Measurements from ENCODE around the gene ITPRIP. TPM values are rescaled to one million over a fixed set of nuclear protein-coding genes. Genes with fewer than 3 reads are reported as not detected.

ITPRIP gene
- polyA plus RNA-seq, 1 experiment, result 18.8 TPM

DNA sequence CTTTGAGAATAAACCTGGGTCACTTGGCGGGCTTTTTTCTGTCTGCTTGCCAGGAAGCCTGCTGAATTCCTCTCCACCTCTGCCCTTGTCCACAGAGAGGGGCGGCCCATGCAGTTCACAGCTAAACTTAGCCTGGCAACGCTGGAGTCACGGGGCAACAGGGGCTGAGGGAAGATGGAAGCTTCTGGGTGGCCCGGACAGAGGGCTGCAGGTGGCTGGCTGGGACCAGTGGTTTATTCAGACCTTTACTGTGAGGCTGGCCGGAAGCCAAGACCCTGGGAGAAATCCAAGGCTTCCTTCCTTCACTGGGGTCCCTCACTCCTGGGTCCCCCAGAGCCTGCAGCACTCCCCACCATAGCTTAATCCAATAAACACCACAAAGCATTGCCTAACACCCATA, 17.0 kb downstream of the ITPRIP start:
- no peak for TF ChIP-seq CTCF (IDR thresholded peaks at IDR 0.05; ENCODE audit: low read depth, low read length)
- Histone ChIP-seq H3K4me3 (ENCODE audit: low read depth, low read length) (no peak overlapping the region), H3K27ac (ENCODE audit: low read depth, low read length) (no peak overlapping the region), H3K9me3 (ENCODE audit: control insufficient read depth, insufficient read depth, low read length) (no peaks in the 10 kb centered on the region), H3K27me3 (ENCODE audit: control insufficient read depth, insufficient read depth, low read length) (no peaks in the 10 kb centered on the region)
- POLR2A ChIA-PET, result interaction anchor here (1.5 kb wide), 1 partner anchor 17 kb away, joined by 5 read pairs; the partner anchor contains the start of gene ITPRIP
- no peak for DNase-seq (ENCODE audit: low read depth, low spot score)
- CTCF ChIA-PET, result interaction anchor here (0.5 to 2.5 kb wide), 9 partner anchors 9 to 201 kb away, joined by 3 to 24 read pairs (median 5); partner anchors contain the start of gene SFR1

DNA sequence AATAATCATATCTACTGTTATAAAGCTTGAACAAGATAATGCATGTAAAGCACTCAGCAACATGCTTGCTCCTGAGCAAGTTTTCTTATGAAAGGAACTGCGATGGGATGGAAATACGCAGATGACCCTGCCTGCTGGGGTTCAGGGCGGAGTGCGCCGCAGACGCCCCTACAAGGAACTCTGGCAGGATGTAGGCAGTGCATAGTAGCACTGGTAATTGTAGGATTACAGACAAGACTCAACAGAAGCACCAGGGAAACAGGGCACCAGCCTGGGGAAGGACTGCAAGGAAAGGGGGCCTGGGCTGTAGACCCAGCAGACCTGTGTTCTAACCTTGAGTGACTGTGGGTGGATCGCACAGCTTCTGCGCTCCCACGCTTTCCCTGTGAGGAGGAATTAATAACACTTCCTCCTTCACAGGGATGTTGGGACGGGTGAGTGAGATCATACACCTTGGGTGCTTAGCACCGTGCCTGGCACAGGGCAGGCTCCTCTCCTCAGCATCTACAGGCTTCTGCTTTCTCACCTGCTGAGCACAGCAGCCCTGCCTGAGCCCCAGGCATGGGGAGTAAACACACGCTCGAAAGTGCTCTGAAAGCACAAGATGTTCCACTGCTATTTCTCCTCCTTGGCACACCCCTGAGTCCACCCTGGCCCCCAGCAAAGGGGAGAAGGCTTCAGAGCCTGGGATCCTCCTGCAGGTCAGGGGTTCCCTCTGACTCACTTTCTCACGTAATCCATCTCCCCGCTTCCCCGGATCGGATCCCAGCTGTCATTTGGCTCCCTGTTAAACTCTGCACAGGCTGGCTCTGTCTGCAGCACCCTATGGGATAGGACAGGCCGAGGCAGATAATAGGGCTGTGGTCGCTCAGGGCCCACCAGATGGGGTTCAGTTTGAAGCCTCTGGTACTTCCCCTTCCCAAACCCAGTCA, 19.2 kb downstream of the ITPRIP start:
- no peak for TF ChIP-seq CTCF (IDR thresholded peaks at IDR 0.05; ENCODE audit: low read depth, low read length)
- Histone ChIP-seq H3K9me3 (ENCODE audit: control insufficient read depth, insufficient read depth, low read length) (no peaks in the 10 kb centered on the region; the same call in 1 of the 2 replicates), H3K27ac (ENCODE audit: low read depth, low read length) (peak overlapping the region; percentile 77), H3K4me3 (ENCODE audit: low read depth, low read length) (no peak overlapping the region), H3K27me3 (ENCODE audit: control insufficient read depth, insufficient read depth, low read length) (no peaks in the 10 kb centered on the region)
- no peak for DNase-seq (ENCODE audit: low read depth, low spot score)
- ChIA-PET CTCF (interaction anchor here (3.9 to 6.0 kb wide), 2 partner anchors 13 to 27 kb away, joined by 22 to 49 read pairs; no protein-coding TSS in a partner anchor), POLR2A (interaction anchor here (0.5 kb wide), 1 partner anchor 19 kb away, joined by 3 read pairs; the partner anchor contains the start of gene ITPRIP)

DNA sequence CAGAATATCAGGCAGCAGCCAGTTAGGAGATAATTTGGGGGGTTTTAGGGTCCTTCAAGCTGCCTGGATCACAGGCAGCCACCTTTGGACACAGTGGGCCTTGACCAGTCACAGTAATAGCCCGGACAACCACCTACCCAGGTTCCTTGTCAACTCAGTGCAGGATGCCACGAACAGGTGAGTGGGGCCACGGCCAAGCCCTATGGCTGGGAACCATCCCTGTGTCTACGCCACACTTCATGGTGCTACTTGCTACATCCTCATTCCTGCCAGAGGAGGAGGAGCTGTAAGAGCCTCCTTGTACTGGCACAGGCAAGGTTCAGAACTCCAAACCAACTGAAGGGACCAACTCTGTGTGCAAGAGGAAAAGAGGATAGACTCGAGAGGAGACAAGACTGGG, 19.9 kb downstream of the ITPRIP start:
- POLR2A ChIA-PET, result interaction anchor here (0.5 kb wide), 1 partner anchor 20 kb away, joined by 3 read pairs; the partner anchor contains the start of gene ITPRIP
- TF ChIP-seq CTCF (IDR thresholded peaks at IDR 0.05; ENCODE audit: low read depth, low read length), result no peak
- no peaks in the 10 kb centered on the region; the same call in 1 of the 2 replicates for H3K9me3 ChIP-seq (ENCODE audit: control insufficient read depth, insufficient read depth, low read length)
- H3K27ac ChIP-seq (ENCODE audit: low read depth, low read length), result no peak overlapping the region
- CTCF ChIA-PET, result interaction anchor here (3.9 to 6.0 kb wide), 2 partner anchors 12 to 26 kb away, joined by 22 to 49 read pairs; no protein-coding TSS in a partner anchor
- H3K27me3 ChIP-seq (ENCODE audit: control insufficient read depth, insufficient read depth, low read length), result no peaks in the 10 kb centered on the region
- DNase-seq (ENCODE audit: low read depth, low spot score), result no peak
- no peak overlapping the region for H3K4me3 ChIP-seq (ENCODE audit: low read depth, low read length)

DNA sequence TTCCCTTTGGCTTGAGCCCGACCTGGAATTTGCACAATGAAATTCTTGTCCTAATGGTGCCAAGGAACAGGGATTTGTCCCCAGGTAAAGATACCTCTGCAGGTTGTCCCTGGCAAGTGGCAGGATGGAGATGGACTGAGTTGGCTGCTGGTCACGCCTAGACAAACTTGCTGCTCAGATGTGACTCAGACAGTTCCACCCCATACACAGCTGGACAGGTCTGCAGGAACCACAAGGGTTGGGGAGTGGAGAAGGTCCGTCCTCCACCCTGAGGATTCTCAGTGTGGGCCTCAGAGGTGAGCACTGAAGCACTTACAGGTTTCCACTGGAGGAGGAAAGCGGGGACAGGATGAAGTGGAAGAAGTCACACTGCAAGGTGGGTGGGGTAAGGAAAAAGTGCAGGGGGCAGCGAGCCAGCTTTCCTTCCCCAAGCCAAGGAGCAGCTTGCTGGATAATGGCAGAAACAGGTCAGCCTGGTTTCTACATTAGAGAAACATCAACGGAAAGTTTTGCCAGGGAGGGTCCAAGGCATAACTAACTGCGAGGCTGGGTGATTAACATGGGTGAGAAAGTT, 20.5 kb downstream of the ITPRIP start:
- CTCF ChIA-PET, result interaction anchor here (0.9 to 6.0 kb wide), 4 partner anchors 12 to 43 kb away, joined by 3 to 49 read pairs (median 14); no protein-coding TSS in a partner anchor
- peak overlapping the region; percentile 65 for H3K27ac ChIP-seq (ENCODE audit: low read depth, low read length)
- TF ChIP-seq CTCF (IDR thresholded peaks at IDR 0.05; ENCODE audit: low read depth, low read length), result no peak
- H3K9me3 ChIP-seq (ENCODE audit: control insufficient read depth, insufficient read depth, low read length), result no peaks in the 10 kb centered on the region; the same call in 1 of the 2 replicates
- H3K4me3 ChIP-seq (ENCODE audit: low read depth, low read length), result no peak overlapping the region
- no peaks in the 10 kb centered on the region for H3K27me3 ChIP-seq (ENCODE audit: control insufficient read depth, insufficient read depth, low read length)
- POLR2A ChIA-PET, result interaction anchor here (0.9 to 1.2 kb wide), 2 partner anchors 19 to 21 kb away, joined by 3 to 5 read pairs; partner anchors contain the start of gene ITPRIP
- no peak for DNase-seq (ENCODE audit: low read depth, low spot score)
